T-helper 2 cell treated with Interferon-gamma antibody and Interleukin-4, amounts not matched to agents 5 μg/mL and 100 μg/mL, for 36 hours (primary cell): Measurements from ENCODE around the gene GSC.
"Not testable (repeated sequence)": the region's sequence is repeated elsewhere in the genome, so short reads cannot be mapped to it uniquely, and the experiment has no call there.

Experiments
- DNase-seq: peaks from one replicate; pipeline ENCODE4 v3.0.0; 2021; ENCODE audit warnings: low spot score
- H3K27ac Mint-ChIP-seq: one replicate; pipeline ENCODE4 v1.8.0; 2021; ENCODE audit warnings: mild to moderate bottlenecking, mixed read lengths
- H3K27me3 Mint-ChIP-seq: one replicate; pipeline ENCODE4 v1.8.0; 2021; ENCODE audit warnings: low read depth, mixed read lengths
- H3K36me3 Mint-ChIP-seq: one replicate; pipeline ENCODE4 v1.8.0; 2021; ENCODE audit warnings: low read depth, mixed read lengths
- H3K4me1 Mint-ChIP-seq: one replicate; pipeline ENCODE4 v1.8.0; 2021; ENCODE audit warnings: low read depth, mixed read lengths
- H3K4me3 Mint-ChIP-seq: one replicate; pipeline ENCODE4 v1.8.0; 2022; ENCODE audit warnings: mild to moderate bottlenecking, moderate library complexity, mixed read lengths
- H3K9me3 Mint-ChIP-seq: one replicate; pipeline ENCODE4 v1.8.0; 2021; ENCODE audit warnings: mixed read lengths

Gene GSC

GRCh38 chr14:94747153-94747552, 22.8 kb downstream of the GSC start:
- H3K36me3 Mint-ChIP-seq, H3K27me3 Mint-ChIP-seq, H3K9me3 Mint-ChIP-seq, H3K4me3 Mint-ChIP-seq, H3K4me1 Mint-ChIP-seq, H3K27ac Mint-ChIP-seq, DNase-seq: not testable (repeated sequence)

- Mint-ChIP-seq H3K9me3 (no peaks in the 10 kb centered on the region), H3K36me3 (no peaks in the 10 kb centered on the region), H3K27me3 (no peaks in the 10 kb centered on the region), H3K4me3 (no peak overlapping the region), H3K4me1 (no peaks in the 10 kb centered on the region), H3K27ac (no peak overlapping the region)
- DNase-seq: no peak
These were observed 23.8 kb downstream of the GSC start for GRCh38 chr14:94746131-94746530.

GRCh38 chr14:94738751-94739150, 31.2 kb downstream of the GSC start:
- Mint-ChIP-seq H3K9me3 (no peaks in the 10 kb centered on the region), H3K4me1 (no peaks in the 10 kb centered on the region), H3K4me3 (no peak overlapping the region), H3K27ac (no peak overlapping the region), H3K36me3 (no peaks in the 10 kb centered on the region), H3K27me3 (peaks cover 2% of the 10 kb centered on the region)
- DNase-seq: no peak

GRCh38 chr14:94738097-94738496, 31.8 kb downstream of the GSC start:
- no peak for DNase-seq
- H3K4me1 Mint-ChIP-seq: no peaks in the 10 kb centered on the region
- H3K9me3 Mint-ChIP-seq: no peaks in the 10 kb centered on the region
- H3K4me3 Mint-ChIP-seq: no peak overlapping the region
- H3K27me3 Mint-ChIP-seq: peaks cover 2% of the 10 kb centered on the region
- H3K27ac Mint-ChIP-seq: no peak overlapping the region
- no peaks in the 10 kb centered on the region for H3K36me3 Mint-ChIP-seq

GRCh38 chr14:94728950-94729349, 41.0 kb downstream of the GSC start:
- Mint-ChIP-seq H3K4me1 (no peaks in the 10 kb centered on the region), H3K9me3 (no peaks in the 10 kb centered on the region), H3K27me3 (no peaks in the 10 kb centered on the region), H3K4me3 (no peak overlapping the region), H3K27ac (no peak overlapping the region), H3K36me3 (no peaks in the 10 kb centered on the region)
- no peak for DNase-seq

- H3K27me3 Mint-ChIP-seq, DNase-seq, H3K27ac Mint-ChIP-seq, H3K9me3 Mint-ChIP-seq, H3K4me3 Mint-ChIP-seq, H3K36me3 Mint-ChIP-seq, H3K4me1 Mint-ChIP-seq: not testable (repeated sequence)
These were observed 41.5 kb downstream of the GSC start for GRCh38 chr14:94728440-94728839.

GRCh38 chr14:94726649-94727048, 43.3 kb downstream of the GSC start:
- H3K4me1 Mint-ChIP-seq, H3K36me3 Mint-ChIP-seq, H3K27ac Mint-ChIP-seq, H3K9me3 Mint-ChIP-seq, DNase-seq, H3K4me3 Mint-ChIP-seq, H3K27me3 Mint-ChIP-seq: not testable (repeated sequence)

- Mint-ChIP-seq H3K27me3 (peaks cover 2% of the 10 kb centered on the region), H3K4me1 (peaks cover 2% of the 10 kb centered on the region), H3K27ac (no peak overlapping the region), H3K36me3 (no peaks in the 10 kb centered on the region), H3K9me3 (no peaks in the 10 kb centered on the region), H3K4me3 (no peak overlapping the region)
- DNase-seq: no peak
These were observed 44.9 kb downstream of the GSC start for GRCh38 chr14:94724993-94725392.

- peaks cover 2% of the 10 kb centered on the region for H3K27me3 Mint-ChIP-seq
- no peak overlapping the region for H3K4me3 Mint-ChIP-seq
- no peaks in the 10 kb centered on the region for H3K9me3 Mint-ChIP-seq
- peaks cover 2% of the 10 kb centered on the region for H3K4me1 Mint-ChIP-seq
- H3K36me3 Mint-ChIP-seq: no peaks in the 10 kb centered on the region
- no peak for DNase-seq
- no peak overlapping the region for H3K27ac Mint-ChIP-seq
These were observed 47.5 kb downstream of the GSC start for GRCh38 chr14:94722397-94722796.
